PC-9 (cell line): ENCODE measurements around the gene IGFBP5. TPM values are rescaled to one million over a fixed set of nuclear protein-coding genes. Genes with fewer than 3 reads are reported as not detected.

Experiments
- BruUV-seq: library from RNA; stranded (reverse); fragments of 400-500 nt; replicated peaks from 2 replicates; lab custom pipeline; 2021; lab: Mats Ljungman, UMichigan
- CTCF ChIA-PET: fragments of 300-600 bp; sonication (Branson Sonifier 250); formaldehyde crosslinking; loops from one replicate; lab custom pipeline; 2022; ENCODE audit warnings: antibody characterized with exemption; lab: Charles Lee
- POLR2A ChIA-PET: fragments of 300-600 bp; sonication (Branson Sonifier 250); formaldehyde crosslinking; loops from one replicate; lab custom pipeline; 2022; ENCODE audit warnings: antibody characterized with exemption; ENCODE audit not compliant: unreplicated experiment; lab: Charles Lee
- DNase-seq, 2 experiments: peaks; one replicate each; pipeline versions ENCODE4 v3.0.0 to v3.0.0-alpha.2; 2015 to 2022; ENCODE audit warnings: mixed read lengths in 1 of 2
- H2AFZ ChIP-seq: fragments of 200-600 bp; sonication (generic); 2 replicates; pipeline ENCODE4 v1.8.1; 2017; ENCODE audit warnings: antibody characterized with exemption
- H3F3A ChIP-seq: fragments of 200-600 bp; sonication (generic); 2 replicates; pipeline ENCODE4 v1.8.1; 2017; ENCODE audit warnings: antibody characterized with exemption, mild to moderate bottlenecking, low read depth; ENCODE audit not compliant: insufficient read depth
- H3K27ac ChIP-seq: fragments of 200-600 bp; sonication (generic); 2 replicates; pipeline ENCODE4 v1.6.1; 2016; ENCODE audit warnings: mixed run types
- H3K27me3 ChIP-seq: fragments of 200-600 bp; sonication (generic); 2 replicates; pipeline ENCODE4 v1.6.1; 2016; ENCODE audit warnings: low read depth, mixed run types; ENCODE audit not compliant: insufficient read depth
- H3K36me3 ChIP-seq: fragments of 200-600 bp; sonication (generic); 2 replicates; pipeline ENCODE4 v1.6.1; 2016; ENCODE audit warnings: low read depth, mixed run types
- H3K4me1 ChIP-seq: fragments of 200-600 bp; sonication (generic); replicated peaks from 2 replicates; pipeline ENCODE4 v1.6.1; 2016; ENCODE audit warnings: mixed run types; ENCODE audit not compliant: insufficient read depth
- H3K4me2 ChIP-seq: fragments of 200-600 bp; sonication (generic); 2 replicates; pipeline ENCODE4 v1.6.1; 2017; ENCODE audit warnings: mixed run types
- H3K4me3 ChIP-seq: fragments of 200-600 bp; sonication (generic); 2 replicates; pipeline ENCODE4 v1.6.1; 2016; ENCODE audit warnings: mixed run types
- H3K79me2 ChIP-seq: fragments of 200-600 bp; sonication (generic); 2 replicates; pipeline ENCODE4 v1.6.1; 2017; ENCODE audit warnings: low read depth, mixed run types
- H3K9me2 ChIP-seq: fragments of 200-600 bp; sonication (generic); 2 replicates; pipeline ENCODE4 v1.8.1; 2017; ENCODE audit warnings: mild to moderate bottlenecking; ENCODE audit not compliant: insufficient read depth
- H3K9me3 ChIP-seq: fragments of 200-600 bp; sonication (generic); 2 replicates; pipeline ENCODE4 v1.8.1; 2016; ENCODE audit warnings: low read depth; ENCODE audit not compliant: insufficient read depth
- H4K20me1 ChIP-seq: fragments of 200-600 bp; sonication (generic); 2 replicates; pipeline ENCODE4 v1.8.1; 2017; ENCODE audit not compliant: insufficient read depth
- EZH2 ChIP-seq: fragments of 200-600 bp; sonication (generic); IDR thresholded peaks from 2 replicates; pipeline ENCODE4 v1.8.0; 2017; ENCODE audit warnings: antibody characterized with exemption, low read depth
- intact Hi-C: fragments of 100-400 bp; cut with micrococcal nuclease; formaldehyde crosslinking; loops from one replicate; pipeline ENCODE4 v1.10.0; 2022; ENCODE audit not compliant: unreplicated experiment
- total RNA-seq: library from RNA; stranded (reverse); gene quantifications from 2 replicates; pipeline ENCODE4 v1.2.3, GENCODE V29; 2021
- TF ChIP-seq, protein P1 (sequence below): fragments of 200-600 bp; sonication (generic); conservative IDR thresholded peaks from 2 replicates; pipeline ENCODE4 v1.6.1; 2017; ENCODE audit warnings: mixed run types, antibody characterized with exemption, mild to moderate bottlenecking, moderate library complexity

IGFBP5 gene
- total RNA-seq, 1 experiment from 2014 or later = 5.5 TPM

DNA sequence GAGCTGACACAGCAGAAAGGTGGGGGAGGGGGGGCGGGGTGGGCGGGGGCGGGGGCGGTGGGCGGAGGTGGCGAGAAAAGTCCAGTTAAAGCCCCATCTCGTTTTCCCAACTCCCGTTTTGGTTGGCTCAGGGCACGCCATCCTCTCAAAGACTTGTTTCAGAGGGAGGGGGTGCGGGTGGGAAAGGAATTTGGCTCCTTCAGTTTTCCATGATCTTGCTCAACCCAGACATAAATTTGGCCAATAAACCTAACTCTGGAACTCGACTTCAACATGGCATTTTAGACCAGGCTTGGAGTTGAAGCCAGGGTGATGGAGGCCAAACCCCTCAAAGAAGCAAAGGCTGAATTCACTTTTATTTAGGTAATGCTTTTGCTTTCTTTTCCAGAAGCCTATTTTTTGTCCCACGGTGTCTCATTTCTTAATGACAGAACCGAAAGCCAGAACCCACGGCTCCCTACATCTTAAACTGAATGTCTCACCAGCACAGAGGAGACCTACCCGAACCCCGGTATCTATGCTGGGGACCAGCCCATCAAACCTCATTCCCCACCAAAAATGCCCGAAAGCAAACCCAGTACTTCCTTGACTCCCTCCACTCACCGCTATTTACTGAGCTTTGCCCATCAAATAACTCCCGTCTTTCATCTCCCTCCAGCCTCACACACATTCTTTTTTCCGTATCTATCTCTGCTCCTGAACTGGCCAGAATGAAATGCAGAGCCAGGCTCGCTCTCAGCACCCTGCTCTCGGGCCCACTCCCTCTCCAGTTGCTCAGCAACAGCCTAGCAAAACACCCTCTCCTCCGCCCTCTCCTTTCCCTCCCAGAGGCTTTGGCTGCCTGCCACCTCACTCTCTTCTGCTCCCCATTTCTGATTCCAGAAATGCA lies 4.3 kb downstream of the IGFBP5 start:
- TF ChIP-seq EZH2 = no peak
- TF ChIP-seq, protein P1, sequence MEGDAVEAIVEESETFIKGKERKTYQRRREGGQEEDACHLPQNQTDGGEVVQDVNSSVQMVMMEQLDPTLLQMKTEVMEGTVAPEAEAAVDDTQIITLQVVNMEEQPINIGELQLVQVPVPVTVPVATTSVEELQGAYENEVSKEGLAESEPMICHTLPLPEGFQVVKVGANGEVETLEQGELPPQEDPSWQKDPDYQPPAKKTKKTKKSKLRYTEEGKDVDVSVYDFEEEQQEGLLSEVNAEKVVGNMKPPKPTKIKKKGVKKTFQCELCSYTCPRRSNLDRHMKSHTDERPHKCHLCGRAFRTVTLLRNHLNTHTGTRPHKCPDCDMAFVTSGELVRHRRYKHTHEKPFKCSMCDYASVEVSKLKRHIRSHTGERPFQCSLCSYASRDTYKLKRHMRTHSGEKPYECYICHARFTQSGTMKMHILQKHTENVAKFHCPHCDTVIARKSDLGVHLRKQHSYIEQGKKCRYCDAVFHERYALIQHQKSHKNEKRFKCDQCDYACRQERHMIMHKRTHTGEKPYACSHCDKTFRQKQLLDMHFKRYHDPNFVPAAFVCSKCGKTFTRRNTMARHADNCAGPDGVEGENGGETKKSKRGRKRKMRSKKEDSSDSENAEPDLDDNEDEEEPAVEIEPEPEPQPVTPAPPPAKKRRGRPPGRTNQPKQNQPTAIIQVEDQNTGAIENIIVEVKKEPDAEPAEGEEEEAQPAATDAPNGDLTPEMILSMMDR = no peak
- H3K4me2 ChIP-seq = peak overlapping the region; percentile 51
- BruUV-seq = no TSS peak
- no peaks in the 10 kb centered on the region for H3K36me3 ChIP-seq
- H2AFZ ChIP-seq = no peak overlapping the region
- H3K27me3 ChIP-seq = no peaks in the 10 kb centered on the region
- no peak overlapping the region for H3K27ac ChIP-seq
- no peak overlapping the region for H3K4me3 ChIP-seq
- H3K9me3 ChIP-seq = no peaks in the 10 kb centered on the region
- peak; percentile 42 to 70 for DNase-seq
- CTCF ChIA-PET = interaction anchor here (0.6 to 0.7 kb wide), 3 partner anchors 173 to 601 kb away, joined by 6 to 7 read pairs (median 7); no protein-coding TSS in a partner anchor
- H3K4me1 ChIP-seq = peaks cover under 1% of the 10 kb centered on the region; the same call in 1 of the 2 replicates
- H3K79me2 ChIP-seq = no peaks in the 10 kb centered on the region
- H4K20me1 ChIP-seq = no peaks in the 10 kb centered on the region
- H3F3A ChIP-seq = peaks cover 3% of the 10 kb centered on the region; the same call in 1 of the 2 replicates
- intact Hi-C loops = loop anchor here (5.0 kb wide), 1 partner anchor 541 kb away; no protein-coding TSS in a partner anchor
- no peaks in the 10 kb centered on the region for H3K9me2 ChIP-seq
- POLR2A ChIA-PET = interaction anchor here (0.6 to 0.7 kb wide), 2 partner anchors 56 to 962 kb away, joined by 4 to 6 read pairs; no protein-coding TSS in a partner anchor

DNA sequence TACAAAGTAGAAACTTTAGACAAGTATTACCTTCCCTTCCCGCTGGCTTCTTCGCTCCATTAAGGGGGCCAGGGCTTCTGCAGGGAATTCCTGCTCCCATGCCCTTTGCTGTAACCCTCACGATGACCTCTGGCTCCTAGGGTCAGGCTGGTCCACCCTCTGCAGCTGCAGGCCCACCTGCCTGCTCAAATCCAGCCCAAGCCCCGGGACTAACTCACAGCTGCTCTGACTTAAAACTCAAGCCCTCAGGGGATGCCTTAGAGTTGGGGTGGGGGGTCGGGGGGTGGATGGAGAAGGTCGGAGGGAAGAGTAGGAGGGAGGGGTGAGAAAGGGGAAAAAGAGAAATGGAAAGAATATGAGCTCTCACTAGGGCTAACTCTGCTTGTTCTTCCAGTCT lies 4.9 kb downstream of the IGFBP5 start:
- BruUV-seq = no TSS peak
- POLR2A ChIA-PET = interaction anchor here (0.6 kb wide), 1 partner anchor 56 kb away, joined by 4 read pairs; no protein-coding TSS in a partner anchor
- no peaks in the 10 kb centered on the region for H3K79me2 ChIP-seq
- DNase-seq = no peak
- no peaks in the 10 kb centered on the region for H3K9me3 ChIP-seq
- H4K20me1 ChIP-seq = no peaks in the 10 kb centered on the region
- H3K27ac ChIP-seq = no peak overlapping the region
- intact Hi-C loops = loop anchor here (5.0 kb wide), 1 partner anchor 542 kb away; no protein-coding TSS in a partner anchor
- H3K4me3 ChIP-seq = no peak overlapping the region
- TF ChIP-seq, protein P1 = no peak
- no peak for TF ChIP-seq EZH2
- no peaks in the 10 kb centered on the region for H3K9me2 ChIP-seq
- H3F3A ChIP-seq = 0 out of 2 replicates have a peak, but pooled peaks cover 3% of the 10 kb centered on the region
- H3K4me1 ChIP-seq = no peaks in the 10 kb centered on the region; the same call in 1 of the 2 replicates
- CTCF ChIA-PET = interaction anchor here (0.6 kb wide), 1 partner anchor 602 kb away, joined by 7 read pairs; no protein-coding TSS in a partner anchor
- no peaks in the 10 kb centered on the region for H3K27me3 ChIP-seq
- no peak overlapping the region for H3K4me2 ChIP-seq
- no peaks in the 10 kb centered on the region for H3K36me3 ChIP-seq
- no peak overlapping the region for H2AFZ ChIP-seq

DNA sequence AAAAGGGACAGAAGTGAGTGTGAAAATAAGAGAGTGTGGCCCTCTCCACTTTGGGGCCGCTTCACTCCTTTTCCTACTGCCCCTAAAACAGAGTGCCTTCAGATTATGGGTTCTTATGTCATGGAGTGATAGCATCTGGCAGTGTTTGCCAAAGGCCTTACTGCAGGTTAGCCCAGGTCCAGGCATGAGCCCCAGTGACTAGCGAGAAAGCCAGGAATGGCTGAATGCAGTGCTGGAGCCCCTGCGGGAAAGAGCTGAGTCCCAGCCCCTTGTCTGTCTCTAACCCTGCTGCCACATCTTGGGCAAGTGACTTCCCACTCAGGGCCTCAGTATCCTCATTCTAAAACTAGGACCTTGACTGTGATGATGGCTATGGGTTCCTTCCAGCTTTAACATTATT lies 6.0 kb downstream of the IGFBP5 start:
- ChIA-PET POLR2A (no interaction called here), CTCF (interaction anchor here (0.5 kb wide), 1 partner anchor 1030 kb away, joined by 3 read pairs; no protein-coding TSS in a partner anchor)
- H3K36me3 ChIP-seq = no peaks in the 10 kb centered on the region
- no TSS peak for BruUV-seq
- H3K4me3 ChIP-seq = no peak overlapping the region
- H3K79me2 ChIP-seq = no peaks in the 10 kb centered on the region
- no peaks in the 10 kb centered on the region for H3K9me2 ChIP-seq
- H3K9me3 ChIP-seq = no peaks in the 10 kb centered on the region
- H3K27me3 ChIP-seq = no peaks in the 10 kb centered on the region
- H3K27ac ChIP-seq = no peak overlapping the region
- intact Hi-C loops = no loop called here
- no peak overlapping the region for H3K4me2 ChIP-seq
- no peak for DNase-seq
- H2AFZ ChIP-seq = no peak overlapping the region
- TF ChIP-seq, protein P1 = no peak
- no peak for TF ChIP-seq EZH2
- no peaks in the 10 kb centered on the region; the same call in 1 of the 2 replicates for H3K4me1 ChIP-seq
- 0 out of 2 replicates have a peak, but pooled peaks cover 3% of the 10 kb centered on the region for H3F3A ChIP-seq
- H4K20me1 ChIP-seq = no peaks in the 10 kb centered on the region
